ENCODE results near the gene DLG5.

DNA sequence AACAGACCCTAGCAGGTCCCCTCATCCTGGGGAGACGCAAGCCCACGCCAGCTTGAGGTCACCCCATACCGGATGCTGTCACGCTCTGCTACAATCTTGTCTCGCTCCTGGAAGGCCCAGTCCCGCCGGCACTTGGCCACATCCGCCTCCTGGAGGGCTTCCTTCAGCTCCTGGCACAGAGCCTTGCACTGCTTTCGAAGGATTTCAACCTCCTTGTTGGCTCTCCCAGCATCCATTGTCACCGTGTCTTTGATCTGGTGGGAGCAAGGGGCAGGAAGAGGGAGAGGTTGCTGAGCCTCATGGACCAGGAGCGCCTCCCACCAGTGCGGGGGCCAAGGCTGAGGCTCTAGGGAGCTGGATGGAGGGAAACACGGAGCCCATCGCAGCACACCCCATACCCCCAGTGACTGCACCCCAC is 90.9 kb downstream of the DLG5 start:
- TF ChIP-seq, protein P1, sequence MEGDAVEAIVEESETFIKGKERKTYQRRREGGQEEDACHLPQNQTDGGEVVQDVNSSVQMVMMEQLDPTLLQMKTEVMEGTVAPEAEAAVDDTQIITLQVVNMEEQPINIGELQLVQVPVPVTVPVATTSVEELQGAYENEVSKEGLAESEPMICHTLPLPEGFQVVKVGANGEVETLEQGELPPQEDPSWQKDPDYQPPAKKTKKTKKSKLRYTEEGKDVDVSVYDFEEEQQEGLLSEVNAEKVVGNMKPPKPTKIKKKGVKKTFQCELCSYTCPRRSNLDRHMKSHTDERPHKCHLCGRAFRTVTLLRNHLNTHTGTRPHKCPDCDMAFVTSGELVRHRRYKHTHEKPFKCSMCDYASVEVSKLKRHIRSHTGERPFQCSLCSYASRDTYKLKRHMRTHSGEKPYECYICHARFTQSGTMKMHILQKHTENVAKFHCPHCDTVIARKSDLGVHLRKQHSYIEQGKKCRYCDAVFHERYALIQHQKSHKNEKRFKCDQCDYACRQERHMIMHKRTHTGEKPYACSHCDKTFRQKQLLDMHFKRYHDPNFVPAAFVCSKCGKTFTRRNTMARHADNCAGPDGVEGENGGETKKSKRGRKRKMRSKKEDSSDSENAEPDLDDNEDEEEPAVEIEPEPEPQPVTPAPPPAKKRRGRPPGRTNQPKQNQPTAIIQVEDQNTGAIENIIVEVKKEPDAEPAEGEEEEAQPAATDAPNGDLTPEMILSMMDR (IDR thresholded peaks at IDR 0.05; ENCODE audit: low read depth, low read length), result no peak
- TF ChIP-seq EZH2phosphoT487 (IDR thresholded peaks at IDR 0.05; ENCODE audit: low read depth), result no peak

Measured in OCI-LY3 (cell line).